ENCODE results near the gene ACVR2B.
A peak's percentile ranks its signal among the peaks of the same experiment; 100 is the strongest.
"Not testable (repeated sequence)": the region's sequence is repeated elsewhere in the genome, so short reads cannot be mapped to it uniquely, and the experiment has no call there.

The ACVR2B gene

DNA sequence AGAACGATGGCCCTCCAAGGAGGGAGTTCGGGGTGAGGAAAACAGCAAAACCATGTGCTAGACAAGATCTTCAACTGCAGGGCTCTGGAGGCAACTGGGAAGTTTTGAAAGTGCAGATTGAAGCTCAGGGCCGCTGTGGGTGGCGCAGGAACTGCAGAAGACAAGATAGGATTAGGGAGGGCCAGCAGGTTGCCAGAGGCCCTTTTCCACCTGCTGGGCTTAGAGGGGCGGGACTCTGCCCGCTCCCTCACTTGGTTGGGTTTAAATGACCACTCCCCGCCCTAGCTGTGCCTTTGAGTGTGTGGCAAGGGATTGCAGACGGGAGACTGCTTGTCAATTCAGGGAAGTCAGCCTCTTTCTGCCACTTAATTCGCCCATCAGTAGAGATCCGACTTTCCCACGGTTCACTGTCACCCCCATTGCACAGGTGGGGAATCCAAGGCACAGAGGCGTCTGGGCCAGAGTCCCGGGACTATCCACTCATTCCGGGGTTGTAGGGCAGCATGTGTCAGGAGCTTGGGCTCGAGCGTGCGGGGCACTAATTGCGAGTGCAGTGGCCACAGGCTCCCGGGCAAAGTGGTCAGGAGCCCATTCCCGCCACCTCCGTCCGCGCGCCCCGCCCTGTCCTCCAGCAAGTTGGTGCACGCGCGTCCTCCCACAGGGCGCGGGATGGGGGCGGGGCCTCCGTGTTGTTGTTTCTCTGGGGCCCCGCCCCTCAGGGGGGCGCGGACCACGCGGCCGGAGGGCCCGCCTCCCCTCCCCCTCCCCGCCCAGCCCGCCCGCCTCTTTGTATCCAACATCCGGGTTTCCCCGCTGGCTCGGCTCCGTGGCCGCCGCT is at the start of gene ACVR2B:
Gene ACVR2B (plus strand): TSS at position 816 of the 838 bp plus-strand sequence. CDS start 433 bp downstream, outside the sequence.
- DNase-seq (ENCODE audit: low read depth) = peak; percentile 42

DNA sequence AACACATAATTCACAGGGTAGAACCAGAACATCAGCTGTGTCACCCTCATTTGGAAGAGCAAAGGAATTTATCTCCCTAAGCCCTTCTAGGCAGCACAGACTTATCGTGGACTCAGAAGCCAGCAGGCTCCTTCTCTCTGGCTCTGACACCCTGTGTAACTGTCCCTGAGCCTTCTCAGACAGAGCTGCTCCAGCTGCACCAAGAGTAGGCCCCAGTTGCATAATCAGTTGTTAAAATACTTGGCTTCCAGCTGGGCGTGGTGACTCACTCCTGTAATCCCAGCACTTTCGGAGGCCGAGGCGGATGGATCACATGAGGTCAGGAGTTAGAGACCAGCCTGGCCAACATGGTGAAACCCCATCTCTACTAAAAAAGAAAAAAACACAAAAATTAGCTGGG is 49.4 kb upstream of the ACVR2B start:
- DNase-seq (ENCODE audit: low read depth) = no peak

GRCh38 chr3:38411591-38411990 is 42.1 kb upstream of the ACVR2B start:
- DNase-seq (ENCODE audit: low read depth) = no peak

DNA sequence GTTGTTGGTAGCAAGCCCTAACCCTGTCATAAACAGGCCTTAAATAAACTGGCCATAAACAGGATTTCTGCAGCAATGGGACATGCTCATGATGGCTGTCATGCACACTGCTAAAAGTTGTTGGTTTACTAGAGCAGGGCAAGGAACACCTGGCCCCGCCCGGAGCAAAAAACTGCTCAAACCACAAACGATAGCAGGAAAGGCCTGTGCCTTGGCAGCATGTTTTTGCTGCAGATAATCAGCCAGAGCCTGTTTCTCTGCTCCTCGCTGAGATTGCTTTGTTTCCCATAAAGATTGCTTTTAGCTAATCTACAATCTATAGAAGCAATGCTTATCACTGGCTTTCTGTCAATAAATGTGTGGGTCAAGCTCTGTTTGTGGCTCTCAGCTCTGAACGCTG is 32.9 kb upstream of the ACVR2B start:
- not testable (repeated sequence) for DNase-seq (ENCODE audit: low read depth)

DNA sequence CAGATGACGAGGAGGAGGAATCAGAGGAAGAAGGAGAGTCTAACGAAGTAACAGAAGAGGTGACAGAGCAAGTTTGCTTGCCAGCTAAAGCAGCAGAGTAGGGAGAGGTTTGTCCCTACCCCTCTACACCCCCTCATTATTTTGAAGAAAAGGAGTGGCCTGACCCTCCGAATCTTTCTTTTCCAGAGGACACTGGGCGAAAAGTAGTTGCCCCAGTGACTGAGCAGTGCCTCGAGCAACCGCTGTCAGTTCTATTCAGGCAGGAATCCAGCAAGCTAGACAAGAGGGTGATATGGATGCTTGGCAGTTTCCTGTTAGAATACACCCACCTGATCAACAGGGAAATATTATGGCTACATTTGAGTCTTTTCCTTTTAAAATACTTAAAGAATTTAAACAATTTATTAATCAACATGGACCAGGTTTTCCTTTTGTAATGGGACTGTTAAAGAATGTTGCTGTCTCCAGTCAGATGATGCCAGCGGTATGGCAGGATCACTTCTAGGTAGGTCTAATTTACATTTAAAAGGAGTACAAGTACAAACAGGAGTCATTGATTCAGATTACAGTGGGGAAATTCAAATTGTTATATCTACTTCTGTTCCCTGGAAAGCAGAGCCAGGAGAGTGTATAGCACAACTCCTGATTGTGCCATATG is 31.9 kb upstream of the ACVR2B start:
- DNase-seq (ENCODE audit: low read depth) = no peak

GRCh38 chr3:38426798-38427426 is 26.8 kb upstream of the ACVR2B start:
- not testable (repeated sequence) for DNase-seq (ENCODE audit: low read depth)

- DNase-seq (ENCODE audit: low read depth) = not testable (repeated sequence)
Measured at GRCh38 chr3:38432871-38433658, 20.6 kb upstream of the ACVR2B start.

GRCh38 chr3:38433661-38434060 is 20.0 kb upstream of the ACVR2B start:
- DNase-seq (ENCODE audit: low read depth) = not testable (repeated sequence)

DNA sequence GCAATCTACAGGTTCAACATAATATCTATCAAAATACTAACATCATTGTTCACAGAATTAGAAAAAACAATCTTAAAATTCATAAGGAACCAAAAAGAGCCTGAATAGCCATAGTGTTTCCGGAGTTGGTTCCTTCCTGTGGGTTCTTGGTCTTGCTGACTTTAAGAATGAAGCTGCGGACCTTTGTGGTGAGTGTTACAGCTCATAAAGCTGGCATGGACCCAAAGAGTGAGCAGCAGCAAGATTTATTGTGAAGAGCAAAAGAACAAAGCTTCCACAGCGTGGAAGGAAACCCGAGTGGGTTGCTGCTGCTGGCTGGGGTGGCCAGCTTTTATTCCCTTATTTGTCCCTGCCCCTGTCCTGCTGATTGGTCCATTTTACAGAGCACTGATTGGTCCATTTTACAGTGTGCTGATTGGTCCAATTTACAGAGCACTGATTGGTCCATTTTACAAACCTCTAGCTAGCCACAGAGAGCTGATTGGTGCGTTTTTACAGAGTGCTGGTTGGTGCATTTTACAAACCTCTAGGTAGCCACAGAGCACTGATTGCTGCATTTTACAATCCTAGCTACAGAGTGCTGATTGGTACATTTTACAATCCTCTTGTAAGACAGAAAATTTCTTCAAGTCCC is 15.1 kb upstream of the ACVR2B start:
- not testable (repeated sequence) for DNase-seq (ENCODE audit: low read depth)

DNA sequence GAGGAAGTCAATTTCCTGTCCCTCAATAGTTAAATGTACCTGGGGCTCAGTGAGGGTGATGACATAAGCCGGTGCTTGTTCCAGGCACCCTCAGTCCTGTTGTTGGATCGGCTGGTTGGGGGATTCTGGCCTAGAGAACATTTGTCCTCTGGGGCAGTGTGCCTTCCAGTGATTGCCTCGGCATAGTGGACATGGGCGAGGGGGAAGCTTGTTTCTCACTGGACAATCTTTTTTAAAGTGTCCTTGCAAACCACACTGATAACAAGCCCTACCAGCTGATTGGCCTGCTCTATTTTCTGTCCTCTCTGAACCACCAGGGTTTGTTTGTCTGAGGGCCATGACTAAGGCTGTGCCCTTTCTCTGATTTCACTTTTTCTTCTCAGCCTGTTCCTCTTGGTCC is 10.5 kb upstream of the ACVR2B start:
- DNase-seq (ENCODE audit: low read depth) = not testable (repeated sequence)

DNA sequence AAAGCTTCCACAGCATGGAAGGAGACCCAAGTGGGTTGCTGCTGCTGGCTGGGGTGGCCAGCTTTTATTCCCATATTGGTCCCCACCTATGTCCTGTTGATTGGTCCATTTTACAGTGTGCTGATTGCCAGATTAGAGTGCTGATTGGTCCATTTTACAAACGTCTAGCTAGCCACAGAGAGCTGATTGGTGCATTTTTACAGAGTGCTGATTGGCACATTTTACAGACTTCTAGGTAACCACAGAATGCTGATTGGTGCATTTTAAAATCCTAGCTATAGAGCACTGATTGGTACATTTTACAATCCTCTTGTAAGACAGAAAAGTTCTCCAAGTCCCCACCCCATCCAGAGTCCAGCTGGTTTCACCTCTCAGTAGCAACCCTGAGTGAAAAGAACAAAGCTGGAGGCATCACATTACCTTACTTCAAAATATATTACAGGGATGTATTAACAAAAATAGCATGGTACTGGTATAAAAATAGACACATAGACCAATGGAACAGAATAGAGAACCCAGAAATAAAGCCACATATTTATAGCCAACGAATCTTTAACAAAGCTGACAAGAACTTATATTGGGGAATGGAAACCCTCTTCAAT is 7.5 kb upstream of the ACVR2B start:
- DNase-seq (ENCODE audit: low read depth) = no peak

- no peak for DNase-seq (ENCODE audit: low read depth)
Measured at GRCh38 chr3:38446812-38447211, 6.9 kb upstream of the ACVR2B start.

DNA sequence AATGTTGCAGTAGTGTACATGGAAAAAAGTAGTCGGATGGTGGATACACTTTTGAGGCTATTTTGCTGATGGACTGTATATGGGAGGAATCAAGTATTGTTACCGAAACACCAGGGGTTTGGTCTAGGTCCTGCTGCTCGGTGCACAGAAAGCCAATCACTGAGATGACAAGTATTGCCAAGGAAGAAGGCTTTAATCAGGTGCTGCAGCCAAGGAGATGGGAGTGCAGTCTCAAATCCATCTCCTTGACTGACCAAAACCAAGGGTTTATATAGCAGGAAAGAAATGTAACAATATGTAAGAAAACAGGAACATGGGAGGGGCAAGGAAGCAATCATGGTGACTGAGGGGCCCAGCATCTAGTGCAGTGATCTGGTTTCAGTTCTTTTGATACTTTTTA is 2.8 kb upstream of the ACVR2B start:
- DNase-seq (ENCODE audit: low read depth) = no peak

DNA sequence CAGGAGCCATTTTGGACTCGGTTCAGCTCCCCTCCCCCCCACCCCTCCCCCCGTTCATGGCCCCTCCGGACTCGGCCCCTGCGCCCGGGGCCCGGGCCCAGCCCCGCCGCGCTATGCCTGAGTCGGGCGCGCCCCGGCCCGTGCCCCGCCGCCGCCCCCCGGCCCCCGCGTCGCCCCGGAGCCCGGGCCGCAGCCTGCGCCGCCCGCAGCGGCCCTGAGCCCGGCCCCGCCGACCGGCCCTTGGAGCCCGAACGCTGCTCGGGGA is 155 bp downstream of the ACVR2B start:
- no peak for DNase-seq (ENCODE audit: low read depth)

DNA sequence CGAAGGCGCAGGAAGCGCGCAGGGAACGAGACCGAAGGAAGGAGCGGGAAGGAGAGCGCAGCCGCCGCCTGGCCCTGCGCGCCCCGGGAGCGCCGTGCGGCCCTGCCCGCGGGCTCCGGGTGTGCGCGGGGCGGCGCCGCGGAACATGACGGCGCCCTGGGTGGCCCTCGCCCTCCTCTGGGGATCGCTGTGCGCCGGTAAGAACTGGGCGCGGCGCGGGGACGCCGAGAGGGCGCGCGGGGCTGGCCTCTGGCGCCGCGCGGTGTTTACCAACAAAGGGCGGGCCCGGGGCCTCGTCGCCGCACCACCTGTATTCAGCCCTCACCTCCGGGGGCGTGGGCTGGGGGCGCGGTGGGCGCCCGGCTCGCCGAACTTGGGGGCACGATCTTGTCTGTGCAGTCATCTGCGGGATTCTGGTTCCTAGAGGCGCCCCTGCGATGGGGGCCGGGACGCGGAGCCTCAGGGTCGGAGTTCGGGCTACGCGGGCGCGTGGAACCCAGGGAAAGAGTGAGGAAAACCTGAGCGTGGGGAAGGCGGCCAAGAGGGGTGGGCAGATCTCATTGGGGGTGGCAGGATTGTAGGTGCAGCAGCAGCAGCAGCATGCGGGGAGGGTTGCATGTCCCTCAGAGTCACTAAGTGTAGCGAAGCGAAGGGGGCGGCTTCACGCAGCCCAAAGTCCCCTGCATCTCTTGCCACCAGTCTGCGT is 641 bp downstream of the ACVR2B start:
- DNase-seq (ENCODE audit: low read depth) = no peak

DNA sequence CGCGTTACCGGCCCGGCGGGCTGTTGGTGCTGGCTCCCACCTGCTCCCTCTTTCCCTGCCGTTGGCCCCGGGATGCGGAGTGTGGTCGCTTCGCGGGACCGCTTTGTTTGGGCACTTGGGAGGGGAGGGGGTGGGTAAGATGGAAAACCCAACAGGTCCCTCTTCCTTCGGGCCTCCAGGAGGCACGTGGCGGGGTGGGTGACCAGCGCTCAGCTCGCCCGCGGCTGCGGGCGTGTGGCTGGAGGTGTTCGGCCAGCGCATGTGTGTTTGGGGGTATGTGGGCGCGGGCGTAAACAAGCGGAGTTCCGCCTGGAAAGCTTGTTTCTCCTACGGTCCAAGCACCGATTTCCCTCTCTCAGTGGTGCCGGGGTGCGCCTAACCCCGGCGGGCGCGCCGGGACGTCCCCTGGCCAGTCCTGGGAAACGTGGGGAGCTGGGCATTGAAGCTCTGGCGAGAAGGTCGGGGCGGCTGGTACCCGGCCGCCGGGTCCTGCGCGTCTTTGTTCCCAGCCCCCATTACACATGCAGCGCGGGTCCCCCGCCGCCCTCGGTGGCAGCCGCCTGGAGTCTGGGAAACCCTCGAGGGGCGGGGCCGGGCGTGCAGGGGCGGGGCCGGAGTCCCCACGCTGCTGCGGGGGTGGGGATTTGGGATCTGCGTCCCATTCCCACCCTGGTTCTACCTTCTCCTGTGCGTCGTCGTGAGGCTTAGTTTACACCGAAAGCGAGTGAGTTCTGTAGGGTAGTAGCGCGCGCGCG is 1.4 kb downstream of the ACVR2B start:
- peak; percentile 12 for DNase-seq (ENCODE audit: low read depth)

- no peak for DNase-seq (ENCODE audit: low read depth)
Measured at GRCh38 chr3:38455639-38456430, 2.1 kb downstream of the ACVR2B start.

DNA sequence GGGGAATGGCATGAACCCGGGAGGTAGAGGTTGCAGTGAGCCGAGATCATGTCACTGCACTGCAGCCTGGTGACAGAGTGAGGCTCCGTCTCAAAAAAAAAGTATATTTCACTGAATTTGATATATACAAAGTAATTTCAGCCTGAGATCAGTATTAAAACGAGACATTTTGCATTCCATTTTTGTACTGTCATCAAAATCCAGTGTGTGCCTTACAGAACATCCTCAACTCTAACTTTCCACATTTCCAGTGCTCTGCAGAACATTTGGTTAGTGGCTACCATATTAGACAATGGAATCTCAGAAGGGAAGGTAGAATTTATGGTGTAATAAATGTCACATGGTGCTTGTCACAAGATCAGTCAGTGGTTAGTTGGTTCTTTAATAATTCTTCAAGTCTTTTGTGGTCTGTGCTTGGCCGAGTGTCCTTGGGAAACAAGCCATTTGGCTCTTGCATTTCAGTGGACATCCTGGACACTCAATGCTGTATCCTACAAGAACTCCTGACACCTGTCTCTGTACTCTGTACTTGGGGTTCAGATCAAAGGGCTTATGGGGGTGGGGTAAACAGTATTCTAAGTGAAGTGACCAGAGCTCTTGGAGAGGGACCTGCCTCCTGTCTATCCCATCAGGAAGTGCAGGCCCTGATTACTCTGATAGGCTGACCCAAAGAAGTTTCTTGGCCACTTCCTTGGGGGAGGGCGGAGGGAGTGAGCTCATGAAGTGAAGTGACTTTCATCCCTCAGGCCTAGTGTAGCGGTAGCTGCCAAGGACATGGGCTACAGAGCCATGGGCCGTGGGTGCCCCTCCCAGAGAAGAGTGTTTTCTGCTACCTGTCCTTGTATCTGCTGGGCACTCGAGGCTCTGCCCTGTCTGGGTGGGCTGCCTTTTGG is 3.7 kb downstream of the ACVR2B start:
- no peak for DNase-seq (ENCODE audit: low read depth)
